Right kidney (tissue), 1 donor: ENCODE results near the gene CBX4.

Experiments used
- DNase-seq: peaks from one replicate; pipeline ENCODE4 v3.0.0-alpha.2; 2016

CBX4 gene

GRCh38 chr17:79842136-79842655 is 3.0 kb upstream of the CBX4 start:
- peak; percentile 53 for DNase-seq

GRCh38 chr17:79841369-79842135 is 2.3 kb upstream of the CBX4 start:
- DNase-seq, result peak; percentile 72

GRCh38 chr17:79840989-79841286 is 1.7 kb upstream of the CBX4 start:
- no peak for DNase-seq

GRCh38 chr17:79840269-79840988 is 1.2 kb upstream of the CBX4 start:
- DNase-seq, result peak; percentile 75

GRCh38 chr17:79838522-79839274 is 542 bp downstream of the CBX4 start:
- peak; percentile 90 for DNase-seq

- no peak for DNase-seq
Observed at GRCh38 chr17:79837888-79838521, 1.2 kb downstream of the CBX4 start.

- peak; percentile 68 for DNase-seq
Observed at GRCh38 chr17:79836972-79837887, 2.0 kb downstream of the CBX4 start.

GRCh38 chr17:79836510-79836971 is 2.7 kb downstream of the CBX4 start:
- DNase-seq, result no peak

- DNase-seq, result no peak
Observed at GRCh38 chr17:79835953-79836509, 3.2 kb downstream of the CBX4 start.

- DNase-seq, result no peak
Observed at GRCh38 chr17:79835470-79835899, 3.8 kb downstream of the CBX4 start.

- DNase-seq, result peak; percentile 57
Observed at GRCh38 chr17:79834565-79835469, 4.4 kb downstream of the CBX4 start.

- DNase-seq, result no peak
Observed at GRCh38 chr17:79833744-79834564, 5.3 kb downstream of the CBX4 start.

GRCh38 chr17:79833110-79833450 is 6.2 kb downstream of the CBX4 start:
- peak; percentile 66 for DNase-seq

- DNase-seq, result peak; percentile 52
Observed at GRCh38 chr17:79832218-79833109, 6.8 kb downstream of the CBX4 start.

GRCh38 chr17:79831265-79832217 is 7.7 kb downstream of the CBX4 start:
- peak; percentile 67 for DNase-seq

- DNase-seq, result no peak
Observed at GRCh38 chr17:79830763-79831264, 8.4 kb downstream of the CBX4 start.
